ENCODE data around the gene PFN4. TPM values are rescaled to one million over a fixed set of nuclear protein-coding genes. Genes with fewer than 3 reads are reported as not detected.

The PFN4 gene
- total RNA-seq, 6 experiments from 2014 or later = 0.22 to 0.66 (median 0.30) TPM; not detected in 2

GRCh38 chr2:24163186-24163585 is 40.1 kb upstream of the PFN4 start:
- Histone ChIP-seq H3K36me3 (no peaks in the 10 kb centered on the region), H3K9me3 (no peaks in the 10 kb centered on the region), H3K27ac (no peak overlapping the region), H3K4me3 (no peak overlapping the region), H3K4me1 (no peaks in the 10 kb centered on the region), H3K27me3 (no peaks in the 10 kb centered on the region)
- intact Hi-C loops (cut with DNase I) = no loop called here
- no peak for DNase-seq
- ATAC-seq = no peak
- 80% methylated on average over 2 of the region's 3 CpGs for WGBS (ENCODE audit: insufficient coverage, low coverage, low lambda C conversion rate, missing lambda C conversion rate)
- TF ChIP-seq POLR2A (IDR thresholded peaks at IDR 0.05) = no peak
- TF ChIP-seq, protein P1, sequence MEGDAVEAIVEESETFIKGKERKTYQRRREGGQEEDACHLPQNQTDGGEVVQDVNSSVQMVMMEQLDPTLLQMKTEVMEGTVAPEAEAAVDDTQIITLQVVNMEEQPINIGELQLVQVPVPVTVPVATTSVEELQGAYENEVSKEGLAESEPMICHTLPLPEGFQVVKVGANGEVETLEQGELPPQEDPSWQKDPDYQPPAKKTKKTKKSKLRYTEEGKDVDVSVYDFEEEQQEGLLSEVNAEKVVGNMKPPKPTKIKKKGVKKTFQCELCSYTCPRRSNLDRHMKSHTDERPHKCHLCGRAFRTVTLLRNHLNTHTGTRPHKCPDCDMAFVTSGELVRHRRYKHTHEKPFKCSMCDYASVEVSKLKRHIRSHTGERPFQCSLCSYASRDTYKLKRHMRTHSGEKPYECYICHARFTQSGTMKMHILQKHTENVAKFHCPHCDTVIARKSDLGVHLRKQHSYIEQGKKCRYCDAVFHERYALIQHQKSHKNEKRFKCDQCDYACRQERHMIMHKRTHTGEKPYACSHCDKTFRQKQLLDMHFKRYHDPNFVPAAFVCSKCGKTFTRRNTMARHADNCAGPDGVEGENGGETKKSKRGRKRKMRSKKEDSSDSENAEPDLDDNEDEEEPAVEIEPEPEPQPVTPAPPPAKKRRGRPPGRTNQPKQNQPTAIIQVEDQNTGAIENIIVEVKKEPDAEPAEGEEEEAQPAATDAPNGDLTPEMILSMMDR (IDR thresholded peaks at IDR 0.05) = no peak

DNA sequence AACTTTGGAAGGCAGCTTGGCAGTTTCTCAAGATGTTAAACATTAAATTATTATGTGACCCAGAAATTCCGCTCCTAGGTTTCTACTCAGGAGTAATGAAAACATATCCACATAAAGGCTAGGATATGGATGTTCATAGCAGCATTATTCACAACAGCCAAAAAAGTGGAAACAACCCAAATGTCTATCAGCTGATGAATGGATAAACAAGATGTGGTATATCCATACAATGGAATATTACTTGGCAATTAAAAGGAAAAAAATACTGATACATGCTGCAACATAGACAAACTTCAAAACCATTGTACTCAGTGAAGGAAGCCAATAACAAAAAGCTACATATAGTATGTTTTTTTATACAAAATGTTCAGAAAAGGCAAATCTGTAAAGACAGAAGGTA is 39.4 kb upstream of the PFN4 start:
- ATAC-seq (no peak), DNase-seq (no peak)
- no peak overlapping the region for H3K27ac ChIP-seq
- 100% methylated on average over 1 of the region's 1 CpG for WGBS (ENCODE audit: insufficient coverage, low coverage, low lambda C conversion rate, missing lambda C conversion rate)
- intact Hi-C loops (cut with DNase I) = no loop called here
- TF ChIP-seq POLR2A (IDR thresholded peaks at IDR 0.05) = no peak
- TF ChIP-seq, protein P1 (IDR thresholded peaks at IDR 0.05) = no peak
- no peaks in the 10 kb centered on the region for H3K9me3 ChIP-seq
- H3K4me3 ChIP-seq = no peak overlapping the region
- no peaks in the 10 kb centered on the region for H3K4me1 ChIP-seq
- no peaks in the 10 kb centered on the region for H3K27me3 ChIP-seq
- no peaks in the 10 kb centered on the region for H3K36me3 ChIP-seq

- Histone ChIP-seq H3K27me3 (no peaks in the 10 kb centered on the region), H3K4me1 (no peaks in the 10 kb centered on the region), H3K36me3 (no peaks in the 10 kb centered on the region), H3K4me3 (no peak overlapping the region), H3K27ac (no peak overlapping the region), H3K9me3 (no peaks in the 10 kb centered on the region)
- TF ChIP-seq POLR2A (IDR thresholded peaks at IDR 0.05) = no peak
- TF ChIP-seq, protein P1 (IDR thresholded peaks at IDR 0.05) = no peak
- DNase-seq (no peak), ATAC-seq (no peak)
- intact Hi-C loops (cut with DNase I) = no loop called here
These were observed 37.6 kb upstream of the PFN4 start for GRCh38 chr2:24160761-24161160.

DNA sequence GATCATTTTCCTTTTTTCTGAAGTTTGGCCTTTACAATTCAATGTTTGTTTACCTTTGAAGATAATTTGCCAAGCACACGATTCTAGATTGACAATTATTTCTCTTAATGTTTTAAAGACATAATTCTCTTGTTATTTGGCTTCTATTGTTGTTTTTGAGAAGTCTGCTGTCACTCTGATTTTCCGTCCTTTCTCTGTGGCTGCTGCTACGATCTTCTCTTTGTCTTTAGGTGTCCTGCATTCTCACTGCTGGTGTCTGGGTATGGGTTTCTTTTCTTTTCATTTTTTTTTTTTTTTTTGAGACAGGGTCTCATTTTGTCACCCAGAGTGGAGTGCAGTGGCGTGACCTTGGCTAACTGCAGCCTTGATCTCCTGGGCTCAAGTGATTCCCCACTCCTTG is 36.6 kb upstream of the PFN4 start:
- ATAC-seq (no peak), DNase-seq (no peak)
- Histone ChIP-seq H3K27ac (no peak overlapping the region), H3K4me3 (no peak overlapping the region), H3K4me1 (no peaks in the 10 kb centered on the region), H3K9me3 (no peaks in the 10 kb centered on the region), H3K27me3 (no peaks in the 10 kb centered on the region), H3K36me3 (no peaks in the 10 kb centered on the region)
- TF ChIP-seq, protein P1 (IDR thresholded peaks at IDR 0.05) = no peak
- no peak for TF ChIP-seq POLR2A (IDR thresholded peaks at IDR 0.05)
- intact Hi-C loops (cut with DNase I) = no loop called here
- WGBS (ENCODE audit: insufficient coverage, low coverage, low lambda C conversion rate, missing lambda C conversion rate) = 64% methylated on average over 3 of the region's 4 CpGs

- no peak for DNase-seq
- 65% methylated on average over 5 of the region's 5 CpGs for WGBS (ENCODE audit: insufficient coverage, low coverage, low lambda C conversion rate, missing lambda C conversion rate)
These were observed 35.0 kb upstream of the PFN4 start for GRCh38 chr2:24158131-24158530.

More at GRCh38 chr2:24158131-24158530, 35.0 kb upstream of the PFN4 start:
- H3K4me3 ChIP-seq = no peak overlapping the region
- no peaks in the 10 kb centered on the region for H3K9me3 ChIP-seq
- no peak overlapping the region for H3K27ac ChIP-seq
- ATAC-seq = no peak
- H3K4me1 ChIP-seq = peaks cover 0 to 3% (median 0%) of the 10 kb centered on the region in 4 donors
- H3K27me3 ChIP-seq = no peaks in the 10 kb centered on the region
- H3K36me3 ChIP-seq = no peaks in the 10 kb centered on the region
- intact Hi-C loops (cut with DNase I) = no loop called here
- TF ChIP-seq, protein P1 (IDR thresholded peaks at IDR 0.05) = no peak
- no peak for TF ChIP-seq POLR2A (IDR thresholded peaks at IDR 0.05)
